GM12878 (cell line): ENCODE measurements around the gene BCL11A. TPM values are rescaled to one million over a fixed set of nuclear protein-coding genes. Genes with fewer than 3 reads are reported as not detected.
A peak's percentile ranks its signal among the peaks of the same experiment; 100 is the strongest.

Experiments
- ATF7 ChIP-seq: fragments of 450-650 bp; IDR thresholded peaks from 2 replicates; pipeline ENCODE4 v1.6.1; 2016; ENCODE audit warnings: low read depth, mild to moderate bottlenecking
- BCL11A ChIP-seq: IDR thresholded peaks from 2 replicates; pipeline ENCODE4 v1.6.1; 2011; ENCODE audit warnings: low read depth, low read length
- CREB1 ChIP-seq: IDR thresholded peaks from 2 replicates; pipeline ENCODE4 v1.6.1; 2012; ENCODE audit warnings: low read depth, mild to moderate bottlenecking, inconsistent platforms
- EP300 ChIP-seq, 2 experiments: fragments of 150-350 bp in 1 of 2; IDR thresholded peaks; 2 replicates each; pipeline ENCODE4 v1.6.1; 2011 to 2012; ENCODE audit warnings: low read depth in 2 of 2, low read length in 2 of 2, borderline replicate concordance in 1 of 2, improper control_type of control experiment in 1 of 2, inconsistent platforms in 1 of 2; ENCODE audit not compliant: control insufficient read depth in 1 of 2
- FOXM1 ChIP-seq: IDR thresholded peaks from 2 replicates; pipeline ENCODE4 v1.6.1; 2012; ENCODE audit warnings: low read depth, mild to moderate bottlenecking, inconsistent platforms, low read length, moderate library complexity
- HDGF ChIP-seq: fragments of 450-650 bp; IDR thresholded peaks from 2 replicates; pipeline ENCODE4 v1.6.1; 2016; ENCODE audit warnings: antibody characterized with exemption
- IKZF2 ChIP-seq, 2 experiments: fragments of 450-650 bp; IDR thresholded peaks; 2 replicates each; pipeline ENCODE4 v1.6.1; 2017; ENCODE audit warnings: mild to moderate bottlenecking in 2 of 2, moderate library complexity in 2 of 2
- LARP7 ChIP-seq: fragments of 450-650 bp; IDR thresholded peaks from 2 replicates; pipeline ENCODE4 v1.6.1; 2017; ENCODE audit warnings: mild to moderate bottlenecking
- MEF2A ChIP-seq: IDR thresholded peaks from 2 replicates; pipeline ENCODE4 v1.6.1; 2011; ENCODE audit warnings: low read depth, mild to moderate bottlenecking, low read length, moderate library complexity; ENCODE audit not compliant: insufficient read depth
- MXI1 ChIP-seq: fragments of 150-350 bp; IDR thresholded peaks from 2 replicates; pipeline ENCODE4 v1.6.1; 2011; ENCODE audit warnings: low read depth, mild to moderate bottlenecking, inconsistent platforms, low read length, improper control_type of control experiment
- MYB ChIP-seq: fragments of 150-350 bp; IDR thresholded peaks from 2 replicates; pipeline ENCODE4 v1.6.1; 2014; ENCODE audit warnings: mild to moderate bottlenecking, low read depth, low read length, borderline replicate concordance
- PML ChIP-seq: IDR thresholded peaks from 2 replicates; pipeline ENCODE4 v1.6.1; 2012; ENCODE audit warnings: low read length, inconsistent platforms
- POLR2A ChIP-seq: IDR thresholded peaks from 2 replicates; pipeline ENCODE4 v1.6.1; 2011; ENCODE audit warnings: low read depth, mild to moderate bottlenecking, low read length
- POU2F2 ChIP-seq: IDR thresholded peaks from 3 replicates; pipeline ENCODE4 v1.6.1; 2011; ENCODE audit warnings: low read depth, mild to moderate bottlenecking, low read length, borderline replicate concordance
- RUNX3 ChIP-seq: IDR thresholded peaks from 2 replicates; pipeline ENCODE4 v1.6.1; 2012; ENCODE audit warnings: low read length, inconsistent platforms
- SP1 ChIP-seq: IDR thresholded peaks from one replicate; pipeline ENCODE4 v1.6.1; 2011; ENCODE audit warnings: low read depth, low read length
- SRF ChIP-seq, 2 experiments: IDR thresholded peaks; 2 replicates each; pipeline ENCODE4 v1.6.1; 2011; ENCODE audit warnings: low read depth in 2 of 2, low read length in 2 of 2, mild to moderate bottlenecking in 1 of 2, moderate library complexity in 1 of 2
- TAF1 ChIP-seq: IDR thresholded peaks from 2 replicates; pipeline ENCODE4 v1.6.1; 2011; ENCODE audit warnings: mild to moderate bottlenecking, low read depth, low read length, borderline replicate concordance
- polyA plus RNA-seq, 11 experiments: library from polyadenylated mRNA; depleted of rRNA in 4 of 11; unstranded in 6 of 11; stranded (reverse) in 5 of 11; fragments of >200 nt; fragmentation: Nextera tagmentation in 4 of 11; fragmentation: Illumina TruSeq in 1 of 11; extraction: Ambion mirVana in 4 of 11; extraction: Trizol in 1 of 11; gene quantifications; 1 replicate in 1 of 11; 2 replicates in 10 of 11; pipeline versions ENCODE4 v1.2.1 to v1.2.3, GENCODE V29; 2011 to 2016; ENCODE audit warnings: inconsistent platforms in 2 of 11, missing spikeins in 2 of 11, low read depth in 1 of 11
- total RNA-seq, 4 experiments: library from RNA; depleted of rRNA in 3 of 4; stranded (reverse); fragments of >200 nt in 3 of 4; fragmentation: Illumina TruSeq in 1 of 4; extraction: Trizol in 1 of 4; gene quantifications; 2 replicates each; pipeline versions ENCODE4 v1.2.1 to v1.2.3, GENCODE V29; 2013 to 2021
- TF ChIP-seq, protein P1 (sequence below): IDR thresholded peaks from 2 replicates; pipeline ENCODE4 v1.6.1; 2012; ENCODE audit warnings: low read length, inconsistent platforms
- TF ChIP-seq, protein P2 (sequence below): fragments of 450-650 bp; IDR thresholded peaks from 2 replicates; pipeline ENCODE4 v1.6.1; 2017; ENCODE audit warnings: mild to moderate bottlenecking

The BCL11A gene
- total and polyA plus RNA-seq, 10 of the 15 experiments (the other 5 are each of a cell fraction or from before 2014, with no cell fraction given) = 7.5 to 26.6 (median 11.1) TPM; not detected in 1

DNA sequence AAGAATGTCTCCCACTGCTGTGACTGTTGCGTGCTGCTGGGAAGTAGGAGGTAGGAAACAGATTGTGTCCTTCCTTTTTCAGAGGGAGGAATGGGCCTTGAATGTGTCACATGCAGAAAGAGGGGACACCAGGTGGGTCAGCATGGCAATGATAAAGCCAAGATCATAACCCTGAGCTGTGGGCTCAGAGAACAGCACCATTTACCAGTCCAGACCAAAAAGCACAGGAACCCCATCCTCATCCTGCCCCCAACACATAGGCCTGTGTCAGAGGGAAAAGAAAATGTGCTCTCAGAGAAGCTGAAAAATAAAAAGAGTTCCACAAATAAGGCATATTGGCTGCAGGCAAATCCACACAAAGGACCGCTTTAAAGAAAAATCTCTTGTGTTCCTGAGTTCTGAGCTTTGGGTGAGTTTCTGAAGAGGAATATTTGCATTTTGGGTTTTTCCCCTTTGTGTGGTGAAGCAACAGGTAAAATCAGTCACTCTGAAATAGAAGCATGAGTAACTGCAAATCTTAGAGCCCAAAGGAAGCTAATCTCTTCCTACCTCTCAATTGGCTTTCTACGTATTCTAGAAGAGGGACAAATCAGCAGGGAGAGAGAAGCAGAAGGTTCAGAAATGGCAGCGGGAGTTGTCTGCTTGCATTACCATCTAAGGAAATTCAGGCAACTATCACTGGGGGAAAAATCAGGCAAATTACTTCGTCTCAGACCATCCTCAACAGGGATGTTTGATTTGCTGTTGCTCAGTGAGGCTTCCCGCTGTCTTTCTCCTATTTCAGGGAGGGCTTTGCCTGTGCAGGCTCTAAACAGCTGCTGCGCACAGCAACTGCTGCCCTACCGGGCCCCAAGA lies 106.8 kb downstream of the BCL11A start (continued):
- peak; percentile 52; the same call in 1 of the 2 replicates for TF ChIP-seq TAF1
- peak in 1 of 2 experiments; percentile 55; a peak in 2 of 4 replicates for TF ChIP-seq IKZF2 (IDR thresholded peaks at IDR 0.05)
- peak; percentile 96 for TF ChIP-seq POU2F2
- TF ChIP-seq PML = peak; percentile 76; the same call in 1 of the 2 replicates
- TF ChIP-seq CREB1 = 0 out of 2 replicates have a peak, but pooled peaks have one; percentile 25
- peak; percentile 87 for TF ChIP-seq MEF2A
- no peak for TF ChIP-seq MYB
- peak in 1 of 2 experiments; percentile 38; a peak in 1 of 4 replicates for TF ChIP-seq EP300 (IDR thresholded peaks at IDR 0.05; ENCODE audit: borderline replicate concordance in 1 of 2, control insufficient read depth in 1 of 2, low read depth in 2 of 2, low read length in 2 of 2)
- TF ChIP-seq SRF (IDR thresholded peaks at IDR 0.05; ENCODE audit: low read depth in 2 of 2, low read length in 2 of 2) = no peak
- TF ChIP-seq BCL11A = peak; percentile 9; the same call in 1 of the 2 replicates
- TF ChIP-seq FOXM1 = peak; percentile 28; the same call in 1 of the 2 replicates
- 0 out of 2 replicates have a peak, but pooled peaks have one; percentile 17 for TF ChIP-seq POLR2A
- TF ChIP-seq LARP7 = no peak
- TF ChIP-seq MXI1 = 0 out of 2 replicates have a peak, but pooled peaks have one; percentile 14
- TF ChIP-seq SP1 = peak; percentile 12
- TF ChIP-seq HDGF = no peak
- TF ChIP-seq, protein P1, sequence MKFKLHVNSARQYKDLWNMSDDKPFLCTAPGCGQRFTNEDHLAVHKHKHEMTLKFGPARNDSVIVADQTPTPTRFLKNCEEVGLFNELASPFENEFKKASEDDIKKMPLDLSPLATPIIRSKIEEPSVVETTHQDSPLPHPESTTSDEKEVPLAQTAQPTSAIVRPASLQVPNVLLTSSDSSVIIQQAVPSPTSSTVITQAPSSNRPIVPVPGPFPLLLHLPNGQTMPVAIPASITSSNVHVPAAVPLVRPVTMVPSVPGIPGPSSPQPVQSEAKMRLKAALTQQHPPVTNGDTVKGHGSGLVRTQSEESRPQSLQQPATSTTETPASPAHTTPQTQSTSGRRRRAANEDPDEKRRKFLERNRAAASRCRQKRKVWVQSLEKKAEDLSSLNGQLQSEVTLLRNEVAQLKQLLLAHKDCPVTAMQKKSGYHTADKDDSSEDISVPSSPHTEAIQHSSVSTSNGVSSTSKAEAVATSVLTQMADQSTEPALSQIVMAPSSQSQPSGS = peak; percentile 59
- 0 out of 2 replicates have a peak, but pooled peaks have one; percentile 35 for TF ChIP-seq ATF7
- TF ChIP-seq RUNX3 = peak; percentile 92
- TF ChIP-seq, protein P2, sequence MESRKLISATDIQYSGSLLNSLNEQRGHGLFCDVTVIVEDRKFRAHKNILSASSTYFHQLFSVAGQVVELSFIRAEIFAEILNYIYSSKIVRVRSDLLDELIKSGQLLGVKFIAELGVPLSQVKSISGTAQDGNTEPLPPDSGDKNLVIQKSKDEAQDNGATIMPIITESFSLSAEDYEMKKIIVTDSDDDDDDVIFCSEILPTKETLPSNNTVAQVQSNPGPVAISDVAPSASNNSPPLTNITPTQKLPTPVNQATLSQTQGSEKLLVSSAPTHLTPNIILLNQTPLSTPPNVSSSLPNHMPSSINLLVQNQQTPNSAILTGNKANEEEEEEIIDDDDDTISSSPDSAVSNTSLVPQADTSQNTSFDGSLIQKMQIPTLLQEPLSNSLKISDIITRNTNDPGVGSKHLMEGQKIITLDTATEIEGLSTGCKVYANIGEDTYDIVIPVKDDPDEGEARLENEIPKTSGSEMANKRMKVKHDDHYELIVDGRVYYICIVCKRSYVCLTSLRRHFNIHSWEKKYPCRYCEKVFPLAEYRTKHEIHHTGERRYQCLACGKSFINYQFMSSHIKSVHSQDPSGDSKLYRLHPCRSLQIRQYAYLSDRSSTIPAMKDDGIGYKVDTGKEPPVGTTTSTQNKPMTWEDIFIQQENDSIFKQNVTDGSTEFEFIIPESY = no peak
